Measurements from ENCODE around the gene GLDN.

GLDN gene

GRCh38 chr15:51353976-51354375 is 12.5 kb downstream of the GLDN start:
- Histone ChIP-seq H3K4me3 (ENCODE audit: low read length) (no peak overlapping the region), H3K9me3 (ENCODE audit: low read length) (no peaks in the 10 kb centered on the region), H3K4me1 (ENCODE audit: insufficient read depth, low read length) (peaks cover 2% of the 10 kb centered on the region), H3K27me3 (ENCODE audit: insufficient read depth, low read length) (no peaks in the 10 kb centered on the region), H2AFZ (ENCODE audit: low read depth, low read length) (no peak overlapping the region), H3K36me3 (ENCODE audit: insufficient read depth, low read length) (no peaks in the 10 kb centered on the region)

- H3K4me3 ChIP-seq (ENCODE audit: low read length) = no peak overlapping the region
- H3K4me1 ChIP-seq (ENCODE audit: insufficient read depth, low read length) = peaks cover 2% of the 10 kb centered on the region
- H3K36me3 ChIP-seq (ENCODE audit: insufficient read depth, low read length) = no peaks in the 10 kb centered on the region
- no peaks in the 10 kb centered on the region for H3K27me3 ChIP-seq (ENCODE audit: insufficient read depth, low read length)
- H3K9me3 ChIP-seq (ENCODE audit: low read length) = no peaks in the 10 kb centered on the region
- H2AFZ ChIP-seq (ENCODE audit: low read depth, low read length) = no peak overlapping the region
Observed at GRCh38 chr15:51355096-51355495, 13.6 kb downstream of the GLDN start.

GRCh38 chr15:51356147-51356546 is 14.7 kb downstream of the GLDN start:
- no peaks in the 10 kb centered on the region for H3K27me3 ChIP-seq (ENCODE audit: insufficient read depth, low read length)
- H3K36me3 ChIP-seq (ENCODE audit: insufficient read depth, low read length) = no peaks in the 10 kb centered on the region
- no peaks in the 10 kb centered on the region for H3K9me3 ChIP-seq (ENCODE audit: low read length)
- H3K4me3 ChIP-seq (ENCODE audit: low read length) = no peak overlapping the region
- H2AFZ ChIP-seq (ENCODE audit: low read depth, low read length) = no peak overlapping the region
- H3K4me1 ChIP-seq (ENCODE audit: insufficient read depth, low read length) = peaks cover 2% of the 10 kb centered on the region

- H2AFZ ChIP-seq (ENCODE audit: low read depth, low read length) = no peak overlapping the region
- no peaks in the 10 kb centered on the region for H3K9me3 ChIP-seq (ENCODE audit: low read length)
- H3K27me3 ChIP-seq (ENCODE audit: insufficient read depth, low read length) = no peaks in the 10 kb centered on the region
- H3K4me1 ChIP-seq (ENCODE audit: insufficient read depth, low read length) = peaks cover 2% of the 10 kb centered on the region
- H3K36me3 ChIP-seq (ENCODE audit: insufficient read depth, low read length) = no peaks in the 10 kb centered on the region
- no peak overlapping the region for H3K4me3 ChIP-seq (ENCODE audit: low read length)
Observed at GRCh38 chr15:51356983-51357382, 15.5 kb downstream of the GLDN start.

GRCh38 chr15:51359981-51360380 is 18.5 kb downstream of the GLDN start:
- Histone ChIP-seq H3K36me3 (ENCODE audit: insufficient read depth, low read length) (no peaks in the 10 kb centered on the region), H3K9me3 (ENCODE audit: low read length) (no peaks in the 10 kb centered on the region), H3K27me3 (ENCODE audit: insufficient read depth, low read length) (no peaks in the 10 kb centered on the region), H3K4me1 (ENCODE audit: insufficient read depth, low read length) (no peaks in the 10 kb centered on the region), H2AFZ (ENCODE audit: low read depth, low read length) (no peak overlapping the region), H3K4me3 (ENCODE audit: low read length) (no peak overlapping the region)

- H3K36me3 ChIP-seq (ENCODE audit: insufficient read depth, low read length) = no peaks in the 10 kb centered on the region
- H3K9me3 ChIP-seq (ENCODE audit: low read length) = no peaks in the 10 kb centered on the region
- H3K27me3 ChIP-seq (ENCODE audit: insufficient read depth, low read length) = no peaks in the 10 kb centered on the region
- H3K4me3 ChIP-seq (ENCODE audit: low read length) = no peak overlapping the region
- H2AFZ ChIP-seq (ENCODE audit: low read depth, low read length) = no peak overlapping the region
- no peaks in the 10 kb centered on the region for H3K4me1 ChIP-seq (ENCODE audit: insufficient read depth, low read length)
Observed at GRCh38 chr15:51363383-51363782, 21.9 kb downstream of the GLDN start.

GRCh38 chr15:51365417-51365816 is 24.0 kb downstream of the GLDN start:
- Histone ChIP-seq H3K4me3 (ENCODE audit: low read length) (no peak overlapping the region), H3K4me1 (ENCODE audit: insufficient read depth, low read length) (no peaks in the 10 kb centered on the region), H3K27me3 (ENCODE audit: insufficient read depth, low read length) (no peaks in the 10 kb centered on the region), H2AFZ (ENCODE audit: low read depth, low read length) (no peak overlapping the region), H3K9me3 (ENCODE audit: low read length) (no peaks in the 10 kb centered on the region), H3K36me3 (ENCODE audit: insufficient read depth, low read length) (no peaks in the 10 kb centered on the region)

GRCh38 chr15:51366071-51366470 is 24.6 kb downstream of the GLDN start:
- Histone ChIP-seq H3K27me3 (ENCODE audit: insufficient read depth, low read length) (no peaks in the 10 kb centered on the region), H3K4me3 (ENCODE audit: low read length) (no peak overlapping the region), H3K9me3 (ENCODE audit: low read length) (no peaks in the 10 kb centered on the region), H3K4me1 (ENCODE audit: insufficient read depth, low read length) (no peaks in the 10 kb centered on the region), H3K36me3 (ENCODE audit: insufficient read depth, low read length) (no peaks in the 10 kb centered on the region), H2AFZ (ENCODE audit: low read depth, low read length) (no peak overlapping the region)

GRCh38 chr15:51366920-51367319 is 25.5 kb downstream of the GLDN start:
- H3K4me1 ChIP-seq (ENCODE audit: insufficient read depth, low read length) = no peaks in the 10 kb centered on the region
- no peak overlapping the region for H3K4me3 ChIP-seq (ENCODE audit: low read length)
- H2AFZ ChIP-seq (ENCODE audit: low read depth, low read length) = no peak overlapping the region

GRCh38 chr15:51367322-51367976 is 26.0 kb downstream of the GLDN start:
- Histone ChIP-seq H3K4me1 (ENCODE audit: insufficient read depth, low read length) (no peaks in the 10 kb centered on the region), H2AFZ (ENCODE audit: low read depth, low read length) (no peak overlapping the region), H3K9me3 (ENCODE audit: low read length) (no peaks in the 10 kb centered on the region), H3K36me3 (ENCODE audit: insufficient read depth, low read length) (no peaks in the 10 kb centered on the region), H3K27me3 (ENCODE audit: insufficient read depth, low read length) (no peaks in the 10 kb centered on the region), H3K4me3 (ENCODE audit: low read length) (no peak overlapping the region)

More at GRCh38 chr15:51366920-51367319, 25.5 kb downstream of the GLDN start:
- Histone ChIP-seq H3K36me3 (ENCODE audit: insufficient read depth, low read length) (no peaks in the 10 kb centered on the region), H3K9me3 (ENCODE audit: low read length) (no peaks in the 10 kb centered on the region), H3K27me3 (ENCODE audit: insufficient read depth, low read length) (no peaks in the 10 kb centered on the region)

GRCh38 chr15:51368307-51368706 is 26.9 kb downstream of the GLDN start:
- no peaks in the 10 kb centered on the region for H3K36me3 ChIP-seq (ENCODE audit: insufficient read depth, low read length)
- H2AFZ ChIP-seq (ENCODE audit: low read depth, low read length) = no peak overlapping the region
- H3K4me3 ChIP-seq (ENCODE audit: low read length) = no peak overlapping the region
- H3K27me3 ChIP-seq (ENCODE audit: insufficient read depth, low read length) = no peaks in the 10 kb centered on the region
- H3K9me3 ChIP-seq (ENCODE audit: low read length) = no peaks in the 10 kb centered on the region
- H3K4me1 ChIP-seq (ENCODE audit: insufficient read depth, low read length) = no peaks in the 10 kb centered on the region

- Histone ChIP-seq H3K9me3 (ENCODE audit: low read length) (no peaks in the 10 kb centered on the region), H3K4me1 (ENCODE audit: insufficient read depth, low read length) (no peaks in the 10 kb centered on the region), H3K4me3 (ENCODE audit: low read length) (no peak overlapping the region), H2AFZ (ENCODE audit: low read depth, low read length) (no peak overlapping the region), H3K36me3 (ENCODE audit: insufficient read depth, low read length) (no peaks in the 10 kb centered on the region), H3K27me3 (ENCODE audit: insufficient read depth, low read length) (no peaks in the 10 kb centered on the region)
Observed at GRCh38 chr15:51368751-51369450, 27.4 kb downstream of the GLDN start.

GRCh38 chr15:51369451-51369761 is 28.0 kb downstream of the GLDN start:
- no peaks in the 10 kb centered on the region for H3K4me1 ChIP-seq (ENCODE audit: insufficient read depth, low read length)
- no peaks in the 10 kb centered on the region for H3K9me3 ChIP-seq (ENCODE audit: low read length)
- H2AFZ ChIP-seq (ENCODE audit: low read depth, low read length) = no peak overlapping the region
- no peaks in the 10 kb centered on the region for H3K36me3 ChIP-seq (ENCODE audit: insufficient read depth, low read length)
- H3K27me3 ChIP-seq (ENCODE audit: insufficient read depth, low read length) = no peaks in the 10 kb centered on the region
- H3K4me3 ChIP-seq (ENCODE audit: low read length) = no peak overlapping the region

- no peak overlapping the region for H2AFZ ChIP-seq (ENCODE audit: low read depth, low read length)
- no peaks in the 10 kb centered on the region for H3K36me3 ChIP-seq (ENCODE audit: insufficient read depth, low read length)
- no peak overlapping the region for H3K4me3 ChIP-seq (ENCODE audit: low read length)
- no peaks in the 10 kb centered on the region for H3K27me3 ChIP-seq (ENCODE audit: insufficient read depth, low read length)
- H3K9me3 ChIP-seq (ENCODE audit: low read length) = no peaks in the 10 kb centered on the region
- no peaks in the 10 kb centered on the region for H3K4me1 ChIP-seq (ENCODE audit: insufficient read depth, low read length)
Observed at GRCh38 chr15:51371266-51371665, 29.8 kb downstream of the GLDN start.
